Activated CD8-positive, alpha-beta memory T cell treated with anti-CD3 and anti-CD28 coated beads, Interleukin-2, amount 50 U/mL, for 1 hour (primary cell): ENCODE data around the gene CDH13.

ENCODE experiments used
- DNase-seq: peaks from one replicate; pipeline ENCODE4 v3.0.0-alpha.2; 2020; ENCODE audit errors: extremely low read depth

CDH13 gene

DNA sequence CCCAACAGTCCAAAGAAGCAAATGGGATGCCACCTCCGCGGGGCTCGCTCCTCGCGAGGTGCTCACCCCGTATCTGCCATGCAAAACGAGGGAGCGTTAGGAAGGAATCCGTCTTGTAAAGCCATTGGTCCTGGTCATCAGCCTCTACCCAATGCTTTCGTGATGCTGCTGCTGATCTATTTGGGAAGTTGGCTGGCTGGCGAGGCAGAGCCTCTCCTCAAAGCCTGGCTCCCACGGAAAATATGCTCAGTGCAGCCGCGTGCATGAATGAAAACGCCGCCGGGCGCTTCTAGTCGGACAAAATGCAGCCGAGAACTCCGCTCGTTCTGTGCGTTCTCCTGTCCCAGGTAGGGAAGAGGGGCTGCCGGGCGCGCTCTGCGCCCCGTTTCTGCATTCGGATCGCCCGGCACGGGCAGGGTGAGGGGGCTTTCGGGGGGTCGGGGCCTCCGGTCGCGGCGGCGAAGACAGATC, at the start of gene CDH13:
TSS of gene CDH13 (plus strand) at position 179 of the 471 bp plus-strand sequence.
- DNase-seq, result no peak

DNA sequence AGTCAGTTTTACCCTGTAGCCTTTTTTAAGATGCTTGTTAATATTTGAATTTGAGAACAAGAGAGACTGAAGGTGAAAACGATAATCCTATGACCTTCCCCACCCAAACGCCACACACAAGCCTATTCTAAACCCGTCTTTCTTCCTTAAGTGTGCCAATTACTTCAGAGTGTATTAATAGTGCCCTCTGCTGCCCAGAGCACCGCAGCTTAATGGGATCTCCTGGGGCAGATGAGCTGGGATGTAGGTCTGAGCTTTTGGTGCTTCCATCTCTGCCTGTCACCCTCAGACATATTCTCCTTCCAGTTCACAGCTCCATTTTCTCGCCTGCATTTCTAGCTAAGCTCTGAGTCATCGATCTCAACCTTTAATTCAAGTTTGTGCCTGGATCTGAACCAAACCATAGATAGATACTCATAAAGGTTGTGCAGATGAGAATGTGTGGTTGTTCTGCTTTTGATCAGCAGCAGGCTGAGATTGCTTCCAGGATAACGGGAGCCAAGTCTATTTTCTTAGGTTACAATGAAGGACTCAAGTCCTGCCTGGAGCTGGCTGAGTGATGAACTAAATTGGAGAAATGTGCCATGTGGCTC, 46.4 kb upstream of the CDH13 start:
- DNase-seq, result no peak

DNA sequence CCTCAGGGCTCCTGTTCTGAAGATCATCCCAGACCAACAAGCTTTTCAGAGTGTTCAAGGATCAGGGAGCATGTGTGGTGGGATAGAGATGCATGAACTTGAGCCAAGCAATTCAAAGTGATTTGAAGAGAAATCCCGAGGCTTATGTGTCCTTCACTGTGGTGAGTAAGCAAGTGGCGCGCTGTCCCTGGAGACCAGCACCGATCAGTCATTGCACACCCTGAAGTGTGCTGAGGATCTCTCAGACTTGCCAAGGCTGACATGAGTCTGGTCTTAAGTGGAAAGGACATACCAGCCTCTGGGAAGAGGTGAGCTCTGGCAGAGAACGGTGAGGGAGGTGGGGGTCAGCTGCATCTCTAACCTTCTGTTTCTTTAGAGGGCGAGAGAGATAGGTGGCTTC, 43.8 kb upstream of the CDH13 start:
- no peak for DNase-seq

DNA sequence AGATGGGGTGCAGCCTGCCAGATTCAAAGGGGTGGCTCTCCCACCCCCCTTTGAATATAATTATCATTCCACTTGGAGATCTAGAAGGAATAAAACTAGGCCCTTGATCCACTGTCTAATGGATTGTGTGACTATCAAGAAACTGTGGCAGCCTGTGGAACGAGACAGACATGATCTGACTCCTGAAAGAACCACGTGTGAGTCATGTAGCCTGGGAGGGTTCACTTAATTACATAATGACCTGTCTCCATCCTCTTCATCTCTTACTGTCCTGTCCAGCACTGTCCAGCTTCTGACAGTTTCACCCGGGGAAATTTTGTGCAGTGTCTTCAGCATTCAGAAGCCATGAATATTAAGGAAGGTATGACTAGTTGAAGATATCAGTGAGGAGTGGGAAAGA, 43.3 kb upstream of the CDH13 start:
- no peak for DNase-seq

DNA sequence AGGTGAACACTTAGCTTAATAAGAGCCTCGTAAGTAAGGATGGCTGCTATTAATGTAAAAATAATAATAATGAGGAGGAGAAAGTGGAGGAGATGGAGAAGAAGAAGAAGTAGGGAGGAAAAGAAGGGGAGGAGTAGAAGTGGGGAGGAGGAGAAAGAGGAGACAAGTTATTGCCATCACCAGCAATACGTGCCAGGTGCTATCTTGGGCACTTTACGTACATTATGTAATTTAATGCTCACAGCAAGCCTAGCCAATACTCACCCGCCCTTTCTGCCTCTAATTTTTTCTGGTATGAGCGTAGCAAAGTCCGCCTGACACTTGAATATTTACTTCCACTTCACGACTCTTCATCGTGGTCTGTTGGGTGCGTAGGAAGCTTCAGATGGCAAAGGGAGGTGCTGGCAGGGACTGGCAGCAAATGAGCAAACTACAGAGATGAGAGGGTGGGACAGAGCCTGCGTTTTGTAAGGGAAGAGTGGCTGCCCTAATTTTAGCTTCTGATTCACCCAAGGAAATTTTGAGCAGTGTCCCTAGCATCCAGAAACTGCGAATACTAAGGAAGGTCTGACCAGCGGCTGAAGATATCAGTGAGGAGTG, 42.1 kb upstream of the CDH13 start:
- DNase-seq, result no peak

DNA sequence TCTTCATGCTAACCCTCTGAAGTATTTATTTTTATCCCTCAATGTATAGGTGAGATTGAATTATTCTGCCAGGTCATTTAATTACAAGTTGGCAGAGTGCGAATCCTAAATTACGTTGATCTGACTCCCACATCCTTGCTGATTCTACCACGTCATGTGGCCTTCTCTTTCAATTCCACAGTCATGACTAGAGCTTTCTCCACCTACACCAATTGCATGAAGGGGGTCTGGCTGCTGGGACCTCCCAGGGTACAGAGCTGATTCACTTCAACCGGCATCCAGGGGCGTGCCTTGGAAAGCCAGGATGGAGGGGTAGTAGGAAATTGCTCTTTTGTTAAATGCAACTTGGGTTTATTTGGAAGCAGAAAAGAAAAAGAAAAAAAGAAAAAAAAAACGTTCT, 41.1 kb upstream of the CDH13 start:
- no peak for DNase-seq

DNA sequence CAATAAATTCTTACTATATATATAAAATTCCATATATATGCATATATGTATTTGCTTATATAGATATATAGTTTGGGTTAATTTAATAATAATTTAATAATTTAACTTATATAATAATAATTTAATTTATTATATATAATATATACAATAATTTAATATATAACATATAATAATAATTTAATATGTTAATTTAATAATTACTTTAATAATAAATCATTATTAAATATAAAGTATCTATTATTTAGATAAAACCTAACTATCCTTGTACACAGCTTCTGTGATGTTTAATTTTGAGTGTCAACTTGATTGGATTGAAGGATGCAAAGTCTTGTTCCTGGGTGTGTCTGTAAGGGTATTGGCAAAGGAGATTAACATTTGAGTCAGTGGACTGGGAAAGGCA, 40.6 kb upstream of the CDH13 start:
- DNase-seq, result no peak

DNA sequence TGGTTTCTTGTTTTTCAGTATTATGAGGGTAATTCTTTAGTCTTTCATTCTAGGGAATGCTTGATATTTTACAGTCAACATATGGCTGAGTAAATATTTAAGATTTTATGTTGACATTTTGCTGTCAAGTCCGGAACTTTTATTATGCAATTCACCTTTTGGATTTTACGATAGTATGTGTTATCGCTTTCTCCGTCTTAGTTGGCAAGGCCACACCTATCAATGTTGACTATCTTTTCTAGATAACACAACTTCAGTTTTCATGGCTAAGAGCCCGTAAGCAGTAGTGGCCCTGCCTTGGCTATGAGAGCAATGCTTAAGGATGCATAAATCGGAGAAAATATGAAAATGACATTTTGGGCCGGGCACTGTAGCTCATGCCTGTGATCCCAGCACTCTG, 39.5 kb upstream of the CDH13 start:
- no peak for DNase-seq

DNA sequence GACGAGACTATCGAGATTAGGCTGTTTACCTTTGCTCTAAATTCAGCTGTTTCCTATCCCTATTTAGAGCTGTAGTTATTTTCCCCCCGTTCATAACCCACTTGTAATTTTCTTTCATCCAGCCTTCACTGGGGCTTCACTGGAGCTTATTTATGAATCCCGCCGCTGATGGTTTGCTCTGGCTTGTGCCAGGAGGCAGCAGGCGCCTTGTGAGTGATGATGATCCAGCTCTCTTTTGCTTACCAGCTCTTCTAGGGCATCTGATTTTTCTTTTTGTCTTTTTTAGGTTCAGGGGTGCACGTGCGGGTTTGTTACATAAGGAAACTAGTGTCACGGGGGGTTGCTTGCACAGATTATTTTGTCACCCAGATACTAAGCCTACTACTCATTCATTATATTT, 37.4 kb upstream of the CDH13 start:
- no peak for DNase-seq

DNA sequence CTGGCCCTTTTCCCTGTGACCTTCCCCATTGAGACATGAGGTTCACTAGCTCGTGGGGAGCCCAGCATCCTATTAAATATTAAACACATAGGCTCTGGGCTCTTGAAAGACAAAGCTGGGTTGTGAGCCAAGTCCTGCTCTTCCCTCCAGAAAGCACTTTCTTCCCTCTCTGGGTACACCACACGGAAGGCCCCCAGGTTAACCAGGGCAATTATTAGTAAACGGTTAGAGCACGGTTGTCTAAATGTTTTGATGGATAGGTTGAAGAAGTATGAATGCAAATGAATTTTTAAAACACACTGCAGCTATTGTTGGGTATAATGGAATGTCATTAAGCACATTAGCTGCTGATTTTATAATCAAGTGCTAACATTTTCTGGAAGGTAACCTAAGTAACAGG, 32.7 kb upstream of the CDH13 start:
- DNase-seq, result no peak

DNA sequence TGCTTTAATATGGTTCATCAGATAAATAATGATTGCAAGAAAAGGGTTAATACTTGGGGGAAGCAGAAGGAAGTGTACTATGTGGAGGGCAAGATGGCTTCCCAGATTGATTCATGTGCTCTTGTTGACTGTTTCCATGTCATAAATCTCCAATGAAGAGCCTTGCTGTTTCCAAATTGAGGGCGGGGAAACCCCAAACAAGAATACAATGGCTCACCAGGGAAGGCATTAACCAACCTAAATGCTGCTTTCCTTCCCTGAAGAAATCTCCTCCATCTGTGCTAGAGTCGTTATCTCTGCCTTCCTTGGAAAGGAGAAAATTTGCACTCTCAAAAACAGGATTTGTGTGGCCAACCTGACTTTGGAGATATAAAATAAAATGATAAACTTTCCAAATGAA, 28.0 kb upstream of the CDH13 start:
- no peak for DNase-seq

DNA sequence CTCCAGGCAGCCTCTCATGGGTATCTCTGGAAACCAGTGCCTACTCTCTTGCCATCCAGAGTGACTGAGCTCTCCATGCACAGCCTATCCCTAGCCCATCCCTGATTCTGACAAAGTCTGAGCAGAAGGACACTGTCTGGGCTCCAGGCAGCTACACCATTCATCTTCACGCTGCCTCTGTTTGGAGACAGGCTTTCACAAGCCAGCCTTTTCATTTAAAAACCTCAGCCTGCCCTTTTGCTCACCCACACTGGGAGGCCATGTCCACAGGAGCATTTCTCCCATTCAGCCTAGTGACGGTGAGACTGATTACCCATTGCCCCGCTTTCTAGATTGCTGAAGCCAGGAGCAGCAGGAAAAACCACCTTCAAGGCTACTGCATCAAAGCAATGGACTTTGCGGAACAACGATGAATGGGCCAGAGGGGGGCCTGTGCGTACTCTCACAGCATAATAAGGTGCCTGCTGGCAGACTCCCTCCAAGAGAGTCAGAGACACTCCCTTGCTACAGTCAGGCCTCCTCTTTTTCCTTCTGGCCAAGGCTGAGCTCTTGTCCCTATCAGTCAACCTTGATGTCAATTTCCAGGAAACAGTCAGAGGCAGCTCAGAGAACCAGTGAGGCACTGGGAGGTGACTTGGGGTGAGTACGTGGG, 24.7 kb upstream of the CDH13 start:
- no peak for DNase-seq

DNA sequence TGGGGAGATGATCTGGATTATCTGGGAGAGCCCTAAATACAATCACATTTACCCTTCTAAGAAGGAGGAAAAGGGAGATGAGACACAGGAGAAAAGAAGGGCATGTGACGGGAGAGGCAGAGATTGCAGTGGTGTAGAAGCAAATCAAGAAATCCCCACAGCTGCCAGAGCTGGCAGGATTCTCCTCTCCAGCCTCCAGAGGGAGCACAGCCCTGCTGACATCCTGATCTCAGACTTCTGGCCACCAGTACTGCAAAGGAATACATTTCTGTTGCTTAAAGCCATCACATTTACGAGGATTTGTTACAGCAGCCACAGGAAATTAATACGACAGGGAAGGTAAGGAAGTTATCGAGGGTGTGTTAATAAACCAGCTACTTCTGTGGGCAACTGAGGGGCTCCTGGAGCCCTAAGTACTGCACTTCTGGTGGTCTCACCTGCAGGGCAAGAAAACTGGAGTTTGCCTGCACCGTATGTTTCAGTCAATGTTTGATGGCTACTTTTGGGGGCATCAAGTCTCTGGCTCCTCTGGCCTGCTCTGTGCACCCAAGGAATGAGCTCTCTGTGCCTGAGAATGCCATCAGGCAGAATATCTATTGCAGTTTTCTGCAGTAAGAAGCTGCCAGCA, 22.9 kb upstream of the CDH13 start:
- DNase-seq, result no peak

DNA sequence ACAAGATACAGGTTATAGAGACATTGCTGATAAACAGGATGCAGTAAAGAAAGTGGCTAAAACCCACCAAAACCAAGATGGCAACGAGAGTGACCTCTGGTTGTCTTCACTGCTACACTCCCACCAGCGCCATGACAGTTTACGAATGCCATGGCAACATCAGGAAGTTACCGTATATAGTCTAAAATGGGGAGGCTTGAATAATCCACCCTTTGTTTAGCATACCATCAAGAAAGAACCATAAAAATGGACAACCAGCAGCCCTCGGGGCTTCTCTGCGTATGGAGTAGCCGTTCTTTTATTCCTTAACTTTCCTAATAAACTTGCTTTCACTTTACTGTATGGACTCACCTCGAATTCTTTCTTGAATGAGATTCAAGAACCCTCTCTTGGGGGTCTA, 21.7 kb upstream of the CDH13 start:
- DNase-seq, result no peak

DNA sequence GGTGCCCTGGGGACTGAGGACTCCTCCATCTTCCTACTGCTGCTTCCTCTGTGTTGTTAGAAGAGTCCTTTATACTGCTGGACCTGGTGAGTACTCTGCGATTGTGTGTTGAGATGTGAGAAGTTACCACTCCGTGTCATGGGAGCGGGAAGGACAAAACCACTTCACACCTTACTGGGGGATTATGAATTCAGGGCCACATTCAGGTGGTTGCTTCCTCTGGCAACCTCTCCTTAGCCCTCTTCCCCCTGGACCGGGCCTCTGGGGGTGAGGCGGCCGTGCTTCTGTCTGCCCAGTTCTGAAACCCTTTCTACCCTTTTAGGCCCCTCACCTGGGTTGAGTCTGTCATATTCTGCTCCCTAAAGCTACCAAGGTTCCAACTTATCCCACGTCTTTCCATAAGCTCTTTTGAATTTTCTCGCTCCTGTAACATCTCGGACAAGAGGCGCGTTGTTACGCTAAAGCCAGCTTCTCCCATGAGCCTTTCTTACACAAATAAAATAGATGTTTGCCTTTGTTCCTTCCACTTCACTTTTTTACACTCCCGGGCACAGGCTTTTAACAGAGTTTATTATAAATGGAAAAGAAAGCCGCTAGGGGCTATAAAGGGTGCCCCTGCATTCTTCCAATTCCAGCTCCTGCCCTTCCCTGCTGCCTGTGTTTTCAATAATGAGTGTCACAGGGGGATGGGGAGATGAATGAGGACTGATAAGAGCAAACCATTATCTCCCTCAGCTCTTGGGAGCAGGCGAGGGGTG, 20.7 kb upstream of the CDH13 start:
- DNase-seq, result no peak

DNA sequence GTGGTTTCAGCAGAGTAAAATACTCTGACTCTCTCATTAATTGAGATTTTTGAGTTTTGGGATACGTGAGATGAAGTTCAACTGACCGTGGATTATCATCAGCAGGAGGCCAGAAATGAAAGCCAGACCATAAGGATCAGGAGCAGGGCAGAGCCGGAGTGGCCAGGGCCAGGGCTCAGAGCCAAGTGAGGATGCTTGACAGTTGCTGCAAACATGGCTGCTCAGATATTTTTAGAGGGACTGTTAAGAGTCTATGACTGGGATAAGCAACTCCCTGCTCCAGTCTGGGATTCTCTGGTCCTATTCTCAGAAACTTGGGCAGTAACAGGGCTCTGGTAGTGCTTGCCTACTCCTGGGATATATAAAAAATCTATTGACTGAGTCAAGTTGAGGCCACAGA, 17.6 kb upstream of the CDH13 start:
- no peak for DNase-seq

DNA sequence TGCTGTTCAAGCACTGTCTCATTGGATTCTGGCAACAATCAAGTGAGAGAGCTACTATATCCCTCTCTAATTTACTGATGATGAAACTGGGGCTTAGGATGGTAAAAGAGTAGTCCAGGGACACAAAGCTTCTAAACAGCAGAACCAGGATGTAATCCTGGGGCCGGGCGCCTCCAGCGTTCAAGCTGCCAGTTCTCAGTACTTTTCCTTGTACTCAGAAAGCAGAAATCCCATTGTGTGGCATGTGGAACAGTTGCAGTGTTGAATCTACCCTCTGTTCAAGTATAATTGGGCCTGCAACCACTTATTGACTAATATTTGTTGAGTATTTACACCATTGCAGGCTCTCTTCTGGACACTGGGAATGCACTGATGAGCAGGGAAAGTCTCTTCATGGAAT, 14.5 kb upstream of the CDH13 start:
- DNase-seq, result no peak

DNA sequence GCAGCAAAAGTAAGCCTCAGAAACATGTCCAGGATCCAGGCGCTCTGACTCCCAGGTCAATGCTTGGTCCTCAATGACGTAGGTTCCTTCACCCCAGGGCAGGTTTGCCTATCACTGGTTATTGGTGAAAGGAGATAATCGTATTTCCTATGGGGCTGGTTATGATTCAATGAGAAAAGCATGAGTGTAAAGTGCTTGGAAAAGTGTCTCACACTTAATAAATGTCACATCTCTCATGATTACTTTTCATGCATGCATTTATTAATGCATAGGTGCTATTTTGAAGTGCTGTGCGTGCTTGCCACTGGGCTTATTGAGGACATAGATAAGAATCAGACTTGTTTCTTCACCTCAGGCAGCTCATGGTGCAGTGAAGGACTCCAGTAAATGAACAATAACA, 10.4 kb upstream of the CDH13 start:
- no peak for DNase-seq

DNA sequence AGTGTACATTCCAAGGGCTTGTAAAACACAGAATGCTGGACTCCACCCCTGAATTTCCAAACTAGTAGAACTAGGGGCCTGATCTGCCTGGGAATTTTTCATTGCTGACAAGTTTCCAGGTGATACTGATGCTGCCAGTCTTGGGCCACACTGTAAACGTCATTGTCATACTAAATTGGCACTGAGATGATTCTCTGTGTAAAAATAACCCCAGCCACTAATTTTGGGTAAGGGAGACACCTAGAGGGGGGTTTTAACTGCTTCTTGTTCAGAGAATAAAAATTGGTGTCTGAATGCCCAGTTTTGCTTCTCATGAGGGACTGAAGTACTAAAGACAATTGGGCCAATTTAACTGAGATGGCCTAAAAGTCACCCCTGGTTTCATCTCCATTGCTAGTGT, 5.0 kb upstream of the CDH13 start:
- DNase-seq, result no peak

DNA sequence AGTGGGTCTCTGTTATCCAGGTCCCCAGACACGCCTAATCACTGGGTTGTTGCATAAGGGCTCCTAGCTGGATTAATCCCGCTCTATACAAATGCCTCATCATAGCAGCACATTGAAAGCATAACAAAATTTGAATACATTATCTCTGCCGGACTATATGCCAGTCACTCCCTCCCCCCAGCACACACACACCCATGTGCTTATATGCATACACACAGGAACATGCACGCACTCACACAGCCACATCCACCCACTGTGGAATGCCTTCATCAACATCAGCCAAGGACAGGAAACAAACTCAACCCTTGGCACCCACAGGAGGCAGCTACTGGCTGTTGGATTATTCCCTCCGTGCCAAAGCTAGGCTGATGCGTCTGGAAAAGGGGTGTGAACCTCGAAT, 3.5 kb upstream of the CDH13 start:
- no peak for DNase-seq

DNA sequence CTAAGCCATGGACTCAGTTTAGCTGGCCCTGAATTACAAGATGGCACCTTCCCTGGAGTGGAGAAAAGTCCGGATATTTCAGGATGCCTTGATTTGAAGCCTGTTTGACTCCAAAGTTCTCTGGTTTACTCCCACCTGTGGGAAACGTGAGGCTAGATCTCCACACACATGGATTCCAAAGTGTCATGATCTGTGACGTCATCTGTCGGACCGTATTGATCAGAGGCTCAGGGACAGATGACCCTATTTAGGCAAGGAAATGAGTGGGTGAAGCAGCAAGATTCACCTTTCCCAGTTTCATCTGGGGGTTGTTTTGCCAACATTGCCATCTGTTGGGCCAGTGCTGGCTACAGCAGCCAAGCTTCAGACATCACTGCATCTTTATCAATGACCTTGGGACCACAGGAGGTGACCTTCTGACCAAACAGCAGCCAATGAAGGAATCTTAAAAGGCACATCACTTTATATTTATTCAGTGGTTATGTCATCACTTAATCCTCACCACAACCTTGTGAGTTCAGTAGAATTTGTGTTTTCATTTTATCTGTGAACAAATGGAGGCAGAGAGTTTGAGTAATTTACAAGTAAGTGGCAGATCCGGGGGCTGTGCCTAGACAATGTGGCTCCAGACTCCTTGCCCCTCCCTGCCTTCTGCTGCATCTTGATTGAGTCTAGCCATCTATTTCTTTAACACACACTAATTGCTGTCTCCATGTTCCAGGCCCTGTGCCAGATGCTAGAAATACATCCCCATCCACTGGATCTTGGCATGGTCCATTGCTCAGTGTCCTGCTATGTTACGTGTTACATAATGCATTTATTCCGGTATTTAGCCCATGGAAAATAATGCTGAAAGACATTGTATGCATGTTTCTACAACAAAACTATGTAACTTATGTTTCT, 1.5 kb upstream of the CDH13 start:
- no peak for DNase-seq

DNA sequence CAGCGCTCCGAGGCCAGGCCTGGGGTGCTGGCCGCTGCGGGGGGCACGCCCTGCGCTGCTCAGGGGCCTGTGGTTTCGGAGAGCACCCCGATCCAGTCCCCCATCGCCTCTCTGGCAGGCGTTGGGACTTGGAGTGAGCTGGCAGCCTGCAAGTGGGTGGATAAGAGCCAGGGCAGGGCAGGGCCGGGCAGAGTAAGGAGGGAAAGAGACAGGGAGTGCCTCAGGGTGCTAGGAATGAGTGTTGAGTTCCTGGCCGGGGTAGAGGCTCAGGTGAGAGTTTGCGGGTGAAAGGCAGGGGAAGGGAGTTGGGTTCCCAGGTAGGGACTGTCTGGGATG, 1.3 kb downstream of the CDH13 start:
- no peak for DNase-seq
